ENCODE results near the gene PSMB8. TPM values are rescaled to one million over a fixed set of nuclear protein-coding genes. Genes with fewer than 3 reads are reported as not detected.

Gene PSMB8
- total and polyA plus RNA-seq, 12 donors = 8.5 to 127 (median 13.6) TPM

- 79 to 90% methylated on average over 8 of the region's 8 CpGs for WGBS, 2 donors
- peak overlapping the region in 8 of 10 donors; percentile 21 to 99 (median 98) for H3K27ac ChIP-seq
Measured at GRCh38 chr6:32855467-32856174, 11.8 kb upstream of the PSMB8 start.

DNA sequence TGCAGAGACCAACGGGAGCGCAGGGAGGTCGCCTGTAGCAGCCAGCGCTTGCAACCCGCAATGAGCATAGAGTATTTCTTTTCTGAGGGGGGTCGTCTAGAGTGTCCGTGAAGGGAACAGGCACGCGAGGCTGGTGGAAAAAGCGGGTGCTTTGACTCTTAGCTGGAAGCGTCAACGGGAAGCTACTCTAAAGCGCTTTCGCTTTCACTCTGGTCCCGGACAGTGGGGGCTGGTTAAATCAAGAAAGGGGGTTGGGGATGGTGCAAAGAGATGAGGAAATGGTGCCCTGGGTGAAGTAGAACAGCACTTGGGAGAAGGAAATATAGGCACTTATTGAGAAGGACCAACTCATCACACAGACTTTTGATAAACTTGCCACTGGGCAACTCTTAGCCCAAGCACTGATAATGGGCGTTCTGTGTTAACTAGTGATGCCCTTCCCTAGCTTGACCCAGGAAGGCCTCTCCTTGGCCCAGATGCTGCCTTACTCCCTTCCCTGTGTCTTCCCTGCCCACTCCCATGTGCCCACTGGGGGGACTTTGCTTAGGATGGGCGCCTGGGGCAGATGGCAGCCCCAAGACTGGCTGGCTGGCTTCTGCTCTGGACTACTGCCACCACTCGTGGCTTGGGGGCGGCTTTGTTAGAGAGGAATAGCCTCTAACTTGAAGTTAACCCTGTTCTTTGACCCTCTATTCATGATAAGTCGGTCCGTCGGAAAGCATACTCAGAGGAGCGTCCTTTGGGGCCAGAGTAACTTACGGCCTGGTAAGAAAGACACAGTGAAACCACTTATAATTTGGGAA, 10.7 kb upstream of the PSMB8 start:
- no peak for TF ChIP-seq CTCF (IDR thresholded peaks at IDR 0.05)
- Histone ChIP-seq H3K27ac (peak overlapping the region; percentile 95 to 99 (median 98)), H3K36me3 (peaks cover 0 to 62% (median 30%) of the 10 kb centered on the region in 9 donors), H3K4me3 (peak overlapping the region; percentile 67 to 99 (median 92)), H3K4me1 (peaks cover 0 to 72% (median 28%) of the 10 kb centered on the region in 9 donors), H3K27me3 (no peaks in the 10 kb centered on the region), H3K9me3 (no peaks in the 10 kb centered on the region)
- 14 to 18% methylated on average over 24 of the region's 24 CpGs for WGBS, 2 donors
- intact Hi-C loops (cut with DNase I) = loop anchor here in 3 of 10 donors (1.0 to 2.0 kb wide), 3 partner anchors 10 to 16 kb away; partner anchors contain the start of genes TAP2 (in 2 of the 3) and PSMB8 (in 1 of the 3)
- peak; percentile 15 to 63 (median 44) for ATAC-seq
- DNase-seq = peak in 1 of 2 donors; percentile 68

More at GRCh38 chr6:32855467-32856174, 11.8 kb upstream of the PSMB8 start:
- peaks cover 0 to 64% (median 28%) of the 10 kb centered on the region in 9 donors for H3K4me1 ChIP-seq
- no peaks in the 10 kb centered on the region for H3K27me3 ChIP-seq
- peaks cover 0 to 62% (median 27%) of the 10 kb centered on the region in 9 donors for H3K36me3 ChIP-seq
- peak overlapping the region in 6 of 10 donors; percentile 67 to 97 (median 94) for H3K4me3 ChIP-seq
- intact Hi-C loops (cut with DNase I) = loop anchor here in 2 of 10 donors (2.0 kb wide), 2 partner anchors 15 to 17 kb away; partner anchors contain the start of gene TAP2 (in 1 of the 2)
- DNase-seq = no peak
- TF ChIP-seq CTCF (IDR thresholded peaks at IDR 0.05) = no peak
- no peak for ATAC-seq
- no peaks in the 10 kb centered on the region for H3K9me3 ChIP-seq

- peaks cover 0 to 62% (median 27%) of the 10 kb centered on the region in 9 donors for H3K36me3 ChIP-seq
- 0 to 1% methylated on average over 68 of the region's 68 CpGs for WGBS, 2 donors
- H3K4me3 ChIP-seq = peak within 1 kb of the TSS; percentile 67 to 99 (median 92)
- peaks cover 0 to 79% (median 28%) of the 10 kb centered on the region in 9 donors for H3K4me1 ChIP-seq
- intact Hi-C loops (cut with DNase I) = loop anchor here in 5 of 10 donors (1.0 to 2.0 kb wide), 3 partner anchors 9 to 15 kb away; partner anchors contain the start of genes TAP2 (in 5 of the 5) and PSMB8 (in 2 of the 5)
- TF ChIP-seq CTCF (IDR thresholded peaks at IDR 0.05) = peak; percentile 46 to 98 (median 85)
- DNase-seq = peak; percentile 93 to 96
- H3K27ac ChIP-seq = peak within 1 kb of the TSS; percentile 95 to 99 (median 98)
- no peaks in the 10 kb centered on the region for H3K9me3 ChIP-seq
- H3K27me3 ChIP-seq = no peaks in the 10 kb centered on the region
- peak; percentile 92 to 97 (median 96) for ATAC-seq
Measured at GRCh38 chr6:32853541-32854375, 9.9 kb upstream of the PSMB8 start, which contains the start of the genes PSMB9 and TAP1. Gene PSMB9 (plus strand): TSS chr6:32854192. CDS start chr6:32854230, 38 bp downstream. Gene TAP1 (minus strand): TSS chr6:32853704. CDS start chr6:32853636, 68 bp downstream.

Measured in heart right ventricle (tissue), 16 donors.